HG03175 (cell line): Measurements from ENCODE around the gene TBC1D4.
"Not testable (repeated sequence)": the region's sequence is repeated elsewhere in the genome, so short reads cannot be mapped to it uniquely, and the experiment has no call there.

Source experiments
- ATAC-seq: cut with Tn5 transposase; IDR thresholded peaks from one replicate; pipeline ENCODE4 v1.9.1; 2021; ENCODE audit warnings: mild to moderate bottlenecking, moderate library complexity; ENCODE audit not compliant: unreplicated experiment

TBC1D4 gene

GRCh38 chr13:75364131-75364713 lies 117.7 kb downstream of the TBC1D4 start:
- no peak for ATAC-seq

GRCh38 chr13:75363371-75363770 lies 118.6 kb downstream of the TBC1D4 start:
- ATAC-seq: no peak

- ATAC-seq: no peak
These were observed 119.9 kb downstream of the TBC1D4 start for GRCh38 chr13:75362026-75362425.

GRCh38 chr13:75360170-75360569 lies 121.8 kb downstream of the TBC1D4 start:
- peak; percentile 34 for ATAC-seq

GRCh38 chr13:75359266-75359665 lies 122.7 kb downstream of the TBC1D4 start:
- ATAC-seq: no peak

- peak; percentile 88 for ATAC-seq
These were observed 124.2 kb downstream of the TBC1D4 start for GRCh38 chr13:75357576-75358289.

GRCh38 chr13:75356421-75356820 lies 125.5 kb downstream of the TBC1D4 start:
- no peak for ATAC-seq

GRCh38 chr13:75355609-75356008 lies 126.4 kb downstream of the TBC1D4 start:
- ATAC-seq: no peak

- peak; percentile 50 for ATAC-seq
These were observed 128.2 kb downstream of the TBC1D4 start for GRCh38 chr13:75353781-75354193.

- no peak for ATAC-seq
These were observed 129.2 kb downstream of the TBC1D4 start for GRCh38 chr13:75352641-75353327.

- not testable (repeated sequence) for ATAC-seq
These were observed 130.4 kb downstream of the TBC1D4 start for GRCh38 chr13:75351538-75351937.

- ATAC-seq: no peak
These were observed 134.0 kb downstream of the TBC1D4 start for GRCh38 chr13:75347925-75348324.

- no peak for ATAC-seq
These were observed 134.5 kb downstream of the TBC1D4 start for GRCh38 chr13:75347457-75347856.

GRCh38 chr13:75345193-75345592 lies 136.8 kb downstream of the TBC1D4 start:
- no peak for ATAC-seq

- peak; percentile 90 for ATAC-seq
These were observed 140.9 kb downstream of the TBC1D4 start for GRCh38 chr13:75341028-75341427.

- ATAC-seq: no peak
These were observed 142.2 kb downstream of the TBC1D4 start for GRCh38 chr13:75339635-75340374.

- no peak for ATAC-seq
These were observed 147.1 kb downstream of the TBC1D4 start for GRCh38 chr13:75334634-75335447.

GRCh38 chr13:75333103-75333502 lies 148.9 kb downstream of the TBC1D4 start:
- no peak for ATAC-seq

- no peak for ATAC-seq
These were observed 150.1 kb downstream of the TBC1D4 start for GRCh38 chr13:75331792-75332349.

GRCh38 chr13:75330770-75331169 lies 151.2 kb downstream of the TBC1D4 start:
- no peak for ATAC-seq
